Motor neuron (in vitro differentiated cells): ENCODE results near the gene SMAP2. TPM values are rescaled to one million over a fixed set of nuclear protein-coding genes. Genes with fewer than 3 reads are reported as not detected.
"Not testable (repeated sequence)": the region's sequence is repeated elsewhere in the genome, so short reads cannot be mapped to it uniquely, and the experiment has no call there.

Experiments
- ATAC-seq, 8 experiments: fragments of 200-7000 bp; cut with Tn5 transposase; replicated peaks in 6 of 8; 2 replicates each; pipeline ENCODE4 v1.8.0; 2021; ENCODE audit warnings: mild to moderate bottlenecking in 8 of 8, moderate library complexity in 8 of 8
- H3K27ac ChIP-seq, 2 donors: fragments of 250-450 bp; sonication (Bioruptor Pico); 2 replicates each; pipeline ENCODE4 v1.9.0; 2021; ENCODE audit warnings: antibody characterized with exemption in 2 of 2, mild to moderate bottlenecking in 2 of 2, moderate library complexity in 1 of 2
- H3K4me1 ChIP-seq, 2 donors: fragments of 250-450 bp; sonication (Bioruptor Pico); replicated peaks in 1 of 2; 2 replicates each; pipeline ENCODE4 v1.6.1; 2021; ENCODE audit warnings: antibody characterized with exemption in 2 of 2, mild to moderate bottlenecking in 2 of 2, moderate library complexity in 1 of 2
- H3K4me3 ChIP-seq, 5 donors: fragments of 250-450 bp; sonication (Bioruptor Pico); 2 replicates each; pipeline ENCODE4 v1.9.0; 2021; ENCODE audit warnings: antibody characterized with exemption in 5 of 5, mild to moderate bottlenecking in 5 of 5, moderate library complexity in 4 of 5
- WGBS, 10 experiments: fragments of 450-650 bp; shearing (Covaris generic); methylation state at CpG; one replicate each; pipeline ENCODE4 v1.0.0; 2022; 5-methylcytosine and 5-hydroxymethylcytosine counted together
- in situ Hi-C, 9 experiments: fragments of 400-800 bp; cut with MboI; loops; one replicate each; pipeline ENCODE4 v1.15.0; 2021; ENCODE audit warnings: low sequenced_read_pairs in 9 of 9, low pct_unique_long_range_greater_than_20kb in 2 of 9; ENCODE audit not compliant: unreplicated experiment in 9 of 9
- total RNA-seq, 8 experiments: library from RNA; unstranded; fragments of 300-600 nt; gene quantifications; 2 replicates each; pipeline versions ENCODE4 v1.2.3 to v1.2.4, GENCODE V29; 2022

Gene SMAP2
- total RNA-seq, result 10 to 100 TPM in 7 of 8 experiments, 1 to 10 TPM in 1; 9.6 to 60.9 (median 35.6) TPM

GRCh38 chr1:40373323-40374283, at the start of gene SMAP2:
Gene SMAP2, plus strand, starts transcription at chr1:40373727. Its CDS starts 394 bp downstream, at chr1:40374121.
- in situ Hi-C loops, result no loop called here
- H3K27ac ChIP-seq, result peak within 1 kb of the TSS; percentile 58 to 71
- peak; percentile 88 to 96 (median 94) for ATAC-seq
- WGBS, 10 experiments, result 0 to 63% (median 17%) methylated on average over 1 to 21 of the region's 65 CpGs; no CpG with 5 or more reads in 5 of the 10 experiments
- H3K4me3 ChIP-seq, result peak within 1 kb of the TSS; percentile 58 to 83 (median 73)
- H3K4me1 ChIP-seq, result peaks cover 9 to 11% of the 10 kb centered on the region in 2 donors

- WGBS, 10 experiments, result 0 to 86% (median 86%) methylated on average over 1 of the region's 1 CpG; no CpG with 5 or more reads in 7 of the 10 experiments
- H3K4me1 ChIP-seq, ATAC-seq, H3K27ac ChIP-seq, H3K4me3 ChIP-seq: not testable (repeated sequence)
- in situ Hi-C loops, result loop anchor here in 5 of 9 experiments (10.0 to 25.0 kb wide), 3 partner anchors 187 to 244 kb away; partner anchors contain the start of gene PPT1 (in 1 of the 5)
Observed at GRCh38 chr1:40331403-40331802, 42.1 kb upstream of the SMAP2 start.

GRCh38 chr1:40332695-40333094, 40.8 kb upstream of the SMAP2 start:
- no peak for ATAC-seq
- WGBS, 10 experiments, result 27 to 100% (median 88%) methylated on average over 1 of the region's 1 CpG; no CpG with 5 or more reads in 2 of the 10 experiments
- Histone ChIP-seq H3K4me3 (no peak overlapping the region), H3K4me1 (no peaks in the 10 kb centered on the region), H3K27ac (no peak overlapping the region)
- in situ Hi-C loops, result loop anchor here in 5 of 9 experiments (10.0 to 25.0 kb wide), 3 partner anchors 188 to 245 kb away; partner anchors contain the start of gene PPT1 (in 1 of the 5)

- H3K4me3 ChIP-seq, result no peak overlapping the region
- no peak overlapping the region for H3K27ac ChIP-seq
- H3K4me1 ChIP-seq, result no peaks in the 10 kb centered on the region
- ATAC-seq, result no peak
- in situ Hi-C loops, result loop anchor here in 5 of 9 experiments (10.0 to 25.0 kb wide), 3 partner anchors 193 to 250 kb away; partner anchors contain the start of gene PPT1 (in 1 of the 5)
- 81 to 98% (median 90%) methylated on average over 5 to 8 of the region's 8 CpGs; no CpG with 5 or more reads in 3 of the 10 experiments for WGBS, 10 experiments
Observed at GRCh38 chr1:40337443-40337842, 36.1 kb upstream of the SMAP2 start.

- WGBS, 10 experiments, result 0 to 42% (median 31%) methylated on average over 2 to 21 of the region's 21 CpGs; no CpG with 5 or more reads in 2 of the 10 experiments
Observed at GRCh38 chr1:40338745-40339419, 34.6 kb upstream of the SMAP2 start.

GRCh38 chr1:40339420-40340323, 33.9 kb upstream of the SMAP2 start:
- H3K27ac ChIP-seq, result no peak overlapping the region
- ATAC-seq, result no peak
- no peak overlapping the region for H3K4me3 ChIP-seq
- in situ Hi-C loops, result loop anchor here in 5 of 9 experiments (10.0 to 25.0 kb wide), 3 partner anchors 195 to 252 kb away; partner anchors contain the start of gene PPT1 (in 1 of the 5)
- no peaks in the 10 kb centered on the region for H3K4me1 ChIP-seq
- 0 to 95% (median 68%) methylated on average over 1 to 6 of the region's 6 CpGs; no CpG with 5 or more reads in 1 of the 10 experiments for WGBS, 10 experiments

More at GRCh38 chr1:40338745-40339419, 34.6 kb upstream of the SMAP2 start:
- in situ Hi-C loops, result loop anchor here in 5 of 9 experiments (10.0 to 25.0 kb wide), 3 partner anchors 194 to 252 kb away; partner anchors contain the start of gene PPT1 (in 1 of the 5)
- Histone ChIP-seq H3K27ac (no peak overlapping the region), H3K4me1 (no peaks in the 10 kb centered on the region), H3K4me3 (no peak overlapping the region)
- peak; percentile 46 to 90 (median 62) for ATAC-seq

GRCh38 chr1:40341491-40342380, 31.8 kb upstream of the SMAP2 start:
- in situ Hi-C loops, result loop anchor here in 4 of 9 experiments (25.0 kb wide), 2 partner anchors 204 to 254 kb away; partner anchors contain the start of gene PPT1 (in 1 of the 4)
- H3K4me3 ChIP-seq, result no peak overlapping the region
- no peaks in the 10 kb centered on the region for H3K4me1 ChIP-seq
- 0 to 83% (median 48%) methylated on average over 1 to 6 of the region's 6 CpGs for WGBS, 10 experiments
- H3K27ac ChIP-seq, result no peak overlapping the region
- no peak for ATAC-seq

GRCh38 chr1:40342381-40342717, 31.2 kb upstream of the SMAP2 start:
- not testable (repeated sequence) for H3K4me1 ChIP-seq, ATAC-seq, H3K27ac ChIP-seq, H3K4me3 ChIP-seq
- in situ Hi-C loops, result loop anchor here in 4 of 9 experiments (25.0 kb wide), 2 partner anchors 205 to 255 kb away; partner anchors contain the start of gene PPT1 (in 1 of the 4)
- 60 to 100% (median 78%) methylated on average over 2 to 3 of the region's 3 CpGs; no CpG with 5 or more reads in 4 of the 10 experiments for WGBS, 10 experiments

- no peak overlapping the region for H3K4me3 ChIP-seq
- WGBS, 10 experiments, result 10 to 56% (median 36%) methylated on average over 2 to 6 of the region's 6 CpGs
- ATAC-seq, result peak in 5 of 8 experiments; percentile 20 to 68 (median 47)
- in situ Hi-C loops, result loop anchor here in 4 of 9 experiments (25.0 kb wide), 2 partner anchors 207 to 257 kb away; partner anchors contain the start of gene PPT1 (in 1 of the 4)
- no peak overlapping the region for H3K27ac ChIP-seq
- H3K4me1 ChIP-seq, result no peaks in the 10 kb centered on the region
Observed at GRCh38 chr1:40344597-40344996, 28.9 kb upstream of the SMAP2 start.

- no peak overlapping the region for H3K27ac ChIP-seq
- no peaks in the 10 kb centered on the region for H3K4me1 ChIP-seq
- in situ Hi-C loops, result no loop called here
- 20 to 100% (median 71%) methylated on average over 1 to 2 of the region's 2 CpGs; no CpG with 5 or more reads in 4 of the 10 experiments for WGBS, 10 experiments
- no peak for ATAC-seq
- H3K4me3 ChIP-seq, result no peak overlapping the region
Observed at GRCh38 chr1:40350391-40350790, 23.1 kb upstream of the SMAP2 start.

- no peak for ATAC-seq
- Histone ChIP-seq H3K4me1 (no peaks in the 10 kb centered on the region), H3K27ac (no peak overlapping the region), H3K4me3 (no peak overlapping the region)
- WGBS, 10 experiments, result 20 to 83% (median 50%) methylated on average over 1 to 2 of the region's 2 CpGs; no CpG with 5 or more reads in 1 of the 10 experiments
- in situ Hi-C loops, result no loop called here
Observed at GRCh38 chr1:40351124-40351523, 22.4 kb upstream of the SMAP2 start.
